GM12878 (cell line): ENCODE results near the gene ERVMER34-1. TPM values are rescaled to one million over a fixed set of nuclear protein-coding genes. Genes with fewer than 3 reads are reported as not detected.

Experiments used
- ELK1 ChIP-seq: IDR thresholded peaks from 2 replicates; pipeline ENCODE4 v1.6.1; 2012; ENCODE audit warnings: low read depth, low read length, improper control_type of control experiment
- NFYA ChIP-seq: IDR thresholded peaks from 2 replicates; pipeline ENCODE4 v1.6.1; 2011; ENCODE audit warnings: low read depth, mild to moderate bottlenecking, low read length, improper control_type of control experiment, borderline replicate concordance
- SP1 ChIP-seq: IDR thresholded peaks from one replicate; pipeline ENCODE4 v1.6.1; 2011; ENCODE audit warnings: low read depth, low read length
- polyA plus RNA-seq, 11 experiments: library from polyadenylated mRNA; depleted of rRNA in 4 of 11; unstranded in 6 of 11; stranded (reverse) in 5 of 11; fragments of >200 nt; fragmentation: Nextera tagmentation in 4 of 11; fragmentation: Illumina TruSeq in 1 of 11; extraction: Ambion mirVana in 4 of 11; extraction: Trizol in 1 of 11; gene quantifications; 1 replicate in 1 of 11; 2 replicates in 10 of 11; pipeline versions ENCODE4 v1.2.1 to v1.2.3, GENCODE V29; 2011 to 2016; ENCODE audit warnings: inconsistent platforms in 2 of 11, missing spikeins in 2 of 11, low read depth in 1 of 11
- total RNA-seq, 4 experiments: library from RNA; depleted of rRNA in 3 of 4; stranded (reverse); fragments of >200 nt in 3 of 4; fragmentation: Illumina TruSeq in 1 of 4; extraction: Trizol in 1 of 4; gene quantifications; 2 replicates each; pipeline versions ENCODE4 v1.2.1 to v1.2.3, GENCODE V29; 2013 to 2021
- TF ChIP-seq, protein P1 (sequence below): IDR thresholded peaks from 2 replicates; pipeline ENCODE4 v1.6.1; 2012; ENCODE audit warnings: improper control_type of control experiment, low read depth, low read length; ENCODE audit not compliant: insufficient replicate concordance

The ERVMER34-1 gene
- total and polyA plus RNA-seq, 10 of the 15 experiments (the other 5 are each of a cell fraction or from before 2014, with no cell fraction given) = not detected

GRCh38 chr4:52712251-52713130 lies 38.7 kb downstream of the ERVMER34-1 start (continued):
- TF ChIP-seq, protein P1, sequence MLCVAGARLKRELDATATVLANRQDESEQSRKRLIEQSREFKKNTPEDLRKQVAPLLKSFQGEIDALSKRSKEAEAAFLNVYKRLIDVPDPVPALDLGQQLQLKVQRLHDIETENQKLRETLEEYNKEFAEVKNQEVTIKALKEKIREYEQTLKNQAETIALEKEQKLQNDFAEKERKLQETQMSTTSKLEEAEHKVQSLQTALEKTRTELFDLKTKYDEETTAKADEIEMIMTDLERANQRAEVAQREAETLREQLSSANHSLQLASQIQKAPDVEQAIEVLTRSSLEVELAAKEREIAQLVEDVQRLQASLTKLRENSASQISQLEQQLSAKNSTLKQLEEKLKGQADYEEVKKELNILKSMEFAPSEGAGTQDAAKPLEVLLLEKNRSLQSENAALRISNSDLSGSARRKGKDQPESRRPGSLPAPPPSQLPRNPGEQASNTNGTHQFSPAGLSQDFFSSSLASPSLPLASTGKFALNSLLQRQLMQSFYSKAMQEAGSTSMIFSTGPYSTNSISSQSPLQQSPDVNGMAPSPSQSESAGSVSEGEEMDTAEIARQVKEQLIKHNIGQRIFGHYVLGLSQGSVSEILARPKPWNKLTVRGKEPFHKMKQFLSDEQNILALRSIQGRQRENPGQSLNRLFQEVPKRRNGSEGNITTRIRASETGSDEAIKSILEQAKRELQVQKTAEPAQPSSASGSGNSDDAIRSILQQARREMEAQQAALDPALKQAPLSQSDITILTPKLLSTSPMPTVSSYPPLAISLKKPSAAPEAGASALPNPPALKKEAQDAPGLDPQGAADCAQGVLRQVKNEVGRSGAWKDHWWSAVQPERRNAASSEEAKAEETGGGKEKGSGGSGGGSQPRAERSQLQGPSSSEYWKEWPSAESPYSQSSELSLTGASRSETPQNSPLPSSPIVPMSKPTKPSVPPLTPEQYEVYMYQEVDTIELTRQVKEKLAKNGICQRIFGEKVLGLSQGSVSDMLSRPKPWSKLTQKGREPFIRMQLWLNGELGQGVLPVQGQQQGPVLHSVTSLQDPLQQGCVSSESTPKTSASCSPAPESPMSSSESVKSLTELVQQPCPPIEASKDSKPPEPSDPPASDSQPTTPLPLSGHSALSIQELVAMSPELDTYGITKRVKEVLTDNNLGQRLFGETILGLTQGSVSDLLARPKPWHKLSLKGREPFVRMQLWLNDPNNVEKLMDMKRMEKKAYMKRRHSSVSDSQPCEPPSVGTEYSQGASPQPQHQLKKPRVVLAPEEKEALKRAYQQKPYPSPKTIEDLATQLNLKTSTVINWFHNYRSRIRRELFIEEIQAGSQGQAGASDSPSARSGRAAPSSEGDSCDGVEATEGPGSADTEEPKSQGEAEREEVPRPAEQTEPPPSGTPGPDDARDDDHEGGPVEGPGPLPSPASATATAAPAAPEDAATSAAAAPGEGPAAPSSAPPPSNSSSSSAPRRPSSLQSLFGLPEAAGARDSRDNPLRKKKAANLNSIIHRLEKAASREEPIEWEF = no peak
- peak; percentile 90 for TF ChIP-seq SP1
- TF ChIP-seq ELK1 = no peak
- no peak for TF ChIP-seq NFYA
